HEK293T (cell line): ENCODE data around the gene FBXW8.

Experiments
- CTCF ChIA-PET: fragments of 350-600 bp; formaldehyde crosslinking; extraction: SDS; loops from one replicate; lab custom pipeline; 2021; ENCODE audit warnings: antibody characterized with exemption, inconsistent platforms; lab: Yijun Ruan, JAX
- POLR2A ChIA-PET: fragments of 350-600 bp; formaldehyde crosslinking; extraction: SDS; loops from one replicate; lab custom pipeline; 2020; ENCODE audit warnings: antibody characterized with exemption, inconsistent platforms; lab: Yijun Ruan, JAX
- DNase-seq: peaks from one replicate; pipeline ENCODE4 v3.0.0; 2012; ENCODE audit warnings: mixed read lengths; ENCODE audit errors: extremely low spot score
- ARNT ChIP-seq: fragments of 450-650 bp; IDR thresholded peaks from 2 replicates; pipeline ENCODE4 v1.6.1; 2017; ENCODE audit warnings: mild to moderate bottlenecking
- BHLHE40 ChIP-seq: fragments of 450-650 bp; IDR thresholded peaks from 2 replicates; pipeline ENCODE4 v1.6.1; 2016; ENCODE audit warnings: mild to moderate bottlenecking, moderate library complexity, borderline replicate concordance
- CTBP1 ChIP-seq: fragments of 450-650 bp; IDR thresholded peaks from 2 replicates; pipeline ENCODE4 v1.6.1; 2016; ENCODE audit warnings: borderline replicate concordance
- ELF4 ChIP-seq: fragments of 450-650 bp; IDR thresholded peaks from 2 replicates; pipeline ENCODE4 v1.6.1; 2017; ENCODE audit warnings: antibody characterized with exemption
- FOXA1 ChIP-seq: fragments of 450-650 bp; IDR thresholded peaks from 2 replicates; pipeline ENCODE4 v1.6.1; 2016; ENCODE audit warnings: mild to moderate bottlenecking
- FOXK2 ChIP-seq: fragments of 450-650 bp; IDR thresholded peaks from 2 replicates; pipeline ENCODE4 v1.6.1; 2016; ENCODE audit warnings: mild to moderate bottlenecking
- FOXM1 ChIP-seq: fragments of 450-650 bp; IDR thresholded peaks from 2 replicates; pipeline ENCODE4 v1.6.1; 2017; ENCODE audit warnings: mild to moderate bottlenecking, borderline replicate concordance
- HDGF ChIP-seq: fragments of 450-650 bp; IDR thresholded peaks from 2 replicates; pipeline ENCODE4 v1.6.1; 2017; ENCODE audit warnings: antibody characterized with exemption, borderline replicate concordance
- L3MBTL2 ChIP-seq: fragments of 450-650 bp; conservative IDR thresholded peaks from 2 replicates; pipeline ENCODE4 v1.6.1; 2016; ENCODE audit warnings: mild to moderate bottlenecking
- LEF1 ChIP-seq: fragments of 450-650 bp; IDR thresholded peaks from 2 replicates; pipeline ENCODE4 v1.6.1; 2017; ENCODE audit warnings: mild to moderate bottlenecking, borderline replicate concordance
- NFRKB ChIP-seq: fragments of 450-650 bp; IDR thresholded peaks from 2 replicates; pipeline ENCODE4 v1.6.1; 2016; ENCODE audit warnings: mild to moderate bottlenecking, moderate library complexity
- PKNOX1 ChIP-seq: fragments of 450-650 bp; IDR thresholded peaks from 2 replicates; pipeline ENCODE4 v1.6.1; 2016
- SP1 ChIP-seq: fragments of 450-650 bp; IDR thresholded peaks from 2 replicates; pipeline ENCODE4 v1.6.1; 2017
- SUZ12 ChIP-seq: fragments of 450-650 bp; IDR thresholded peaks from 2 replicates; pipeline ENCODE4 v1.6.1; 2016; ENCODE audit warnings: mild to moderate bottlenecking
- TARDBP ChIP-seq: fragments of 450-650 bp; IDR thresholded peaks from 2 replicates; pipeline ENCODE4 v1.6.1; 2016
- ZNF384 ChIP-seq: fragments of 450-650 bp; IDR thresholded peaks from 2 replicates; pipeline ENCODE4 v1.6.1; 2016

The FBXW8 gene

GRCh38 chr12:117007577-117007976 lies 96.8 kb downstream of the FBXW8 start:
- CTCF ChIA-PET = no interaction called here
- POLR2A ChIA-PET = no interaction called here
- no peak for DNase-seq
- TF ChIP-seq L3MBTL2 = no peak
- no peak for TF ChIP-seq NFRKB
- no peak for TF ChIP-seq BHLHE40
- TF ChIP-seq TARDBP = no peak
- no peak for TF ChIP-seq SUZ12
- no peak for TF ChIP-seq FOXM1
- no peak for TF ChIP-seq PKNOX1
- no peak for TF ChIP-seq HDGF
- no peak for TF ChIP-seq CTBP1
- TF ChIP-seq FOXA1 = no peak
- TF ChIP-seq FOXK2 = no peak
- no peak for TF ChIP-seq LEF1
- no peak for TF ChIP-seq ARNT
- no peak for TF ChIP-seq ZNF384
- no peak for TF ChIP-seq ELF4
- TF ChIP-seq SP1 = no peak

- TF ChIP-seq PKNOX1 = no peak
- no peak for TF ChIP-seq SUZ12
- POLR2A ChIA-PET = no interaction called here
- CTCF ChIA-PET = no interaction called here
- no peak for DNase-seq
These were observed 99.0 kb downstream of the FBXW8 start for GRCh38 chr12:117009759-117010158.

GRCh38 chr12:117010693-117011451 lies 100.1 kb downstream of the FBXW8 start:
- ChIA-PET POLR2A (no interaction called here), CTCF (no interaction called here)
- no peak for TF ChIP-seq ZNF384
- TF ChIP-seq FOXA1 = no peak
- TF ChIP-seq SUZ12 = no peak
- TF ChIP-seq HDGF = no peak
- TF ChIP-seq ELF4 = no peak
- TF ChIP-seq L3MBTL2 = no peak
- no peak for TF ChIP-seq FOXK2
- TF ChIP-seq LEF1 = no peak
- no peak for TF ChIP-seq TARDBP
- no peak for TF ChIP-seq CTBP1
- TF ChIP-seq NFRKB = no peak
- DNase-seq = no peak

DNA sequence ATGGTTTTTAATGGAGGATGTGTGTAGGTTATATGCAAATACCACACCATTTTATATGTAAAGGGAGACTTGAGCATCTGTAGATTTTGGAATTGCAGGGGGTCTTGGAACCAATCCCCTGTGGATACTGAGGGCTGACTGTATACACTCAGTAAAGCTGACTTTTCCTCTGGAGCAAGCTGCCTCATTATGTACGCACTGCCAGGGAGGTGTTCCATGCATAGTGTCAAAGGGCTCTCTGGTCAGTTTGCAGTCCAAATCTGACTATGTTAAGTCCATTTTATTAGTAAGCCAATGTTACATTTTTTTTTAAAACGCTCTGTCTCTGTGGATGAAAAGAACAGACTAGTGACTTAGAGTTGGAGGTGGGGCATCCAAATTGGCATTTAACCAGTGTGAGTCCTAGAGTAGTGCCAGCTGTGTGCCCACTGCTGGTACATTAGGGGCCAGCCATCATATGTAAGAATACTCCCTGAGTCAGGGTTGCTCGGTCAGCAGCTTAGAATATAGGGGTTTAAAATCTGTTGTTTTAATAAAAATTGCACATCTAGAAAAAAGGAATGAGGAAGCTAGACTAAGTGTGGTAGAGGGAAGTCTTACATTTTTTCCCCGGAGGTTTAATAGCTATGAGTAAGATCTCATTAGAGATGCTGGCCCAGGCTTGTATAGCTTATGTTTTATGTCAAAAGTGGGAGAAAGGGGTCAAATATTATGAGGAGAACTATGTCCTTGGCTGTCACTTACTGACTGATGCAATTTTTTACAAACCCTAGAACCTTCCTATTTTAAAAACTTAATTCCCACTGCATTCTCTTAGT lies 101.4 kb downstream of the FBXW8 start:
- ChIA-PET CTCF (no interaction called here), POLR2A (no interaction called here)
- no peak for DNase-seq
- TF ChIP-seq FOXA1 (no peak), ELF4 (no peak), HDGF (no peak), SUZ12 (no peak), L3MBTL2 (no peak), FOXK2 (no peak), BHLHE40 (no peak), CTBP1 (no peak), NFRKB (no peak), PKNOX1 (no peak), FOXM1 (no peak), ARNT (no peak), SP1 (no peak), LEF1 (no peak), TARDBP (no peak), ZNF384 (no peak)

- TF ChIP-seq ZNF384 (no peak), SUZ12 (no peak), L3MBTL2 (no peak), FOXK2 (no peak), FOXM1 (no peak), HDGF (no peak), TARDBP (no peak), CTBP1 (no peak), NFRKB (no peak), ARNT (no peak), BHLHE40 (no peak)
- POLR2A ChIA-PET = no interaction called here
- CTCF ChIA-PET = no interaction called here
- DNase-seq = no peak
These were observed 103.0 kb downstream of the FBXW8 start for GRCh38 chr12:117013726-117014125.

DNA sequence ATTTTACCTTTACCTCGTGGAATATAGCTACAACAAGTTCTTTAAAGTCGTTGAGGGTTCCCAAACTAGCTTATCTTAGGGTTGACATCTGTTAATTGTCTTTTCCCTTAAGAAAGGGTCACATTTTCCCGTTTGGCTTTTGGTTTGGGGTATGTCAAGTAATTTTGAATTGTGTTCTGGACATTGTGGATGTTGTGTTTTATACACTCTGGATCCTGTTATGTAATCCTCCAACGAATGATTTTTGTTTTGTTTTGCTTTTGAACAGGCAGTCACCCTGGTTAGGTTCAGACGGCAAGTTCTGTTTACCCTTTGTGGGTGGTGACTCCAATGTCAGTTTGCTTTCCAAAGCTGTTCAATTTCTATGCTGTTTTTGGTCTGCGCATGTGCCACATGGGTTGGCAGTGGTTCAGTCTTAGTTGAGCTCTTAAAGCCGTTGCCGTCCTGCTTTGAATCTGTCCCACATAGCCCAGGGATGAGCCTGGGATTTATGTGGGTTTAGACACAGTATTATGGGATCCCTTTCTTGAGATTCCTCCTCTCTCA lies 103.7 kb downstream of the FBXW8 start:
- ChIA-PET POLR2A (no interaction called here), CTCF (no interaction called here)
- no peak for TF ChIP-seq BHLHE40
- TF ChIP-seq ZNF384 = no peak
- TF ChIP-seq TARDBP = no peak
- TF ChIP-seq L3MBTL2 = no peak
- no peak for TF ChIP-seq NFRKB
- no peak for TF ChIP-seq PKNOX1
- no peak for TF ChIP-seq HDGF
- no peak for TF ChIP-seq SP1
- TF ChIP-seq SUZ12 = no peak
- no peak for TF ChIP-seq ELF4
- TF ChIP-seq FOXK2 = no peak
- no peak for TF ChIP-seq CTBP1
- no peak for TF ChIP-seq FOXA1
- no peak for TF ChIP-seq ARNT
- TF ChIP-seq LEF1 = no peak
- TF ChIP-seq FOXM1 = no peak

More for the DNA sequence above, 103.7 kb downstream of the FBXW8 start:
- DNase-seq = no peak
